Measurements from ENCODE around the gene PHF23. TPM values are rescaled to one million over a fixed set of nuclear protein-coding genes. Genes with fewer than 3 reads are reported as not detected.
"Not testable (repeated sequence)": the region's sequence is repeated elsewhere in the genome, so short reads cannot be mapped to it uniquely, and the experiment has no call there.

PHF23 gene
- total and polyA plus RNA-seq, 10 donors = 27.4 to 50.4 (median 37.7) TPM

DNA sequence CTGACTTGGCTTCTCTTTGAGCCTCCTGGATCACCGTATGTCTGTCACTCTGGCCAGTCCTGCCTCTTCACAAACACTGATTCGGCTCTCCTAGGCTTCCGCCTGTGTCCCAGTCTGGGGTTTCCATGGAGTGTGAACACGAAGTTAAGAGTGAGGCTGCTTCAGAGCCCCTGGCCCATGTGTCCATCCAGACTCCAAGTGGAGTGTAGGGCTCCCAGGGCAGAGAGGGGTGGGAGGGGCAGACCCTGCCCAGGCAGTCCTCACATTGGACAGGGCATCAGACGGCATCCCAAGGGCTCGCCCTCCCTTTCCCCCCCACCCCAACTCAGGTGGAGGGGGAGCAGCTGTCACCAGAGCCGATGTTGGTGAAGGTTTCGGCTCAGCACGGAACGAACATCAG lies 4.6 kb upstream of the PHF23 start:
- Histone ChIP-seq H3K27ac (peak overlapping the region in 7 of 8 donors; percentile 96 to 99 (median 99)), H3K4me1 (peaks cover 28 to 64% (median 49%) of the 10 kb centered on the region in 6 donors), H3K36me3 (peaks cover 0 to 62% (median 45%) of the 10 kb centered on the region in 6 donors), H3K4me3 (peak overlapping the region in 2 of 8 donors; percentile 98 to 99)
- peak in 2 of 3 donors; percentile 19 to 26 for TF ChIP-seq POLR2AphosphoS5 (IDR thresholded peaks at IDR 0.05)
- intact Hi-C loops (cut with DNase I; ENCODE audit: low total_unique reads); DNase-seq; H3K9me3 ChIP-seq; H3K27me3 ChIP-seq (replicated peaks in 1 of 7): not testable (repeated sequence)
- 83 to 92% (median 88%) methylated on average over 9 to 10 of the region's 10 CpGs for WGBS, 5 donors

DNA sequence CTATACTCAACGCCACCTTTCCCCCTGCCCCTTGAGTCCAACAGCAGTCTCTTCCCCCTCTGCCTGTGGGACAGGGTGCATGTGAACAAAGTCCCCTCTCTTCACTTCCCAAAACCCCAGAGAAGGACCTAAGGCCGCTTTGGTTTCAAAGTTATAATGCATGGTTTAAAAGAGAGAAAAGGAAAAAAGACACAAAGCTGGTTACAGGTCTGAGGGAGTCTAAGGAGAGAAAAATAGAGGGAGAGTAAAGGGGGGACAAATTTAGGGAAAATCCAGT lies 4.1 kb upstream of the PHF23 start:
- WGBS, 5 donors = 43 to 63% (median 52%) methylated on average over 2 of the region's 2 CpGs
- intact Hi-C loops (cut with DNase I; ENCODE audit: low total_unique reads) = no loop called here
- Histone ChIP-seq H3K27me3 (replicated peaks in 1 of 7) (no peaks in the 10 kb centered on the region), H3K36me3 (peaks cover 0 to 62% (median 45%) of the 10 kb centered on the region in 6 donors), H3K9me3 (no peaks in the 10 kb centered on the region), H3K4me3 (peak overlapping the region; percentile 69 to 99 (median 94)), H3K27ac (peak overlapping the region; percentile 85 to 99 (median 98)), H3K4me1 (peaks cover 25 to 60% (median 44%) of the 10 kb centered on the region in 6 donors)
- DNase-seq = no peak
- TF ChIP-seq, protein P1, sequence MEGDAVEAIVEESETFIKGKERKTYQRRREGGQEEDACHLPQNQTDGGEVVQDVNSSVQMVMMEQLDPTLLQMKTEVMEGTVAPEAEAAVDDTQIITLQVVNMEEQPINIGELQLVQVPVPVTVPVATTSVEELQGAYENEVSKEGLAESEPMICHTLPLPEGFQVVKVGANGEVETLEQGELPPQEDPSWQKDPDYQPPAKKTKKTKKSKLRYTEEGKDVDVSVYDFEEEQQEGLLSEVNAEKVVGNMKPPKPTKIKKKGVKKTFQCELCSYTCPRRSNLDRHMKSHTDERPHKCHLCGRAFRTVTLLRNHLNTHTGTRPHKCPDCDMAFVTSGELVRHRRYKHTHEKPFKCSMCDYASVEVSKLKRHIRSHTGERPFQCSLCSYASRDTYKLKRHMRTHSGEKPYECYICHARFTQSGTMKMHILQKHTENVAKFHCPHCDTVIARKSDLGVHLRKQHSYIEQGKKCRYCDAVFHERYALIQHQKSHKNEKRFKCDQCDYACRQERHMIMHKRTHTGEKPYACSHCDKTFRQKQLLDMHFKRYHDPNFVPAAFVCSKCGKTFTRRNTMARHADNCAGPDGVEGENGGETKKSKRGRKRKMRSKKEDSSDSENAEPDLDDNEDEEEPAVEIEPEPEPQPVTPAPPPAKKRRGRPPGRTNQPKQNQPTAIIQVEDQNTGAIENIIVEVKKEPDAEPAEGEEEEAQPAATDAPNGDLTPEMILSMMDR (IDR thresholded peaks at IDR 0.05 in 8 of 11, conservative IDR thresholded peaks at IDR 0.05 in 3 of 11) = no peak
- TF ChIP-seq POLR2A (IDR thresholded peaks at IDR 0.05) (no peak), POLR2AphosphoS5 (IDR thresholded peaks at IDR 0.05) (no peak)

DNA sequence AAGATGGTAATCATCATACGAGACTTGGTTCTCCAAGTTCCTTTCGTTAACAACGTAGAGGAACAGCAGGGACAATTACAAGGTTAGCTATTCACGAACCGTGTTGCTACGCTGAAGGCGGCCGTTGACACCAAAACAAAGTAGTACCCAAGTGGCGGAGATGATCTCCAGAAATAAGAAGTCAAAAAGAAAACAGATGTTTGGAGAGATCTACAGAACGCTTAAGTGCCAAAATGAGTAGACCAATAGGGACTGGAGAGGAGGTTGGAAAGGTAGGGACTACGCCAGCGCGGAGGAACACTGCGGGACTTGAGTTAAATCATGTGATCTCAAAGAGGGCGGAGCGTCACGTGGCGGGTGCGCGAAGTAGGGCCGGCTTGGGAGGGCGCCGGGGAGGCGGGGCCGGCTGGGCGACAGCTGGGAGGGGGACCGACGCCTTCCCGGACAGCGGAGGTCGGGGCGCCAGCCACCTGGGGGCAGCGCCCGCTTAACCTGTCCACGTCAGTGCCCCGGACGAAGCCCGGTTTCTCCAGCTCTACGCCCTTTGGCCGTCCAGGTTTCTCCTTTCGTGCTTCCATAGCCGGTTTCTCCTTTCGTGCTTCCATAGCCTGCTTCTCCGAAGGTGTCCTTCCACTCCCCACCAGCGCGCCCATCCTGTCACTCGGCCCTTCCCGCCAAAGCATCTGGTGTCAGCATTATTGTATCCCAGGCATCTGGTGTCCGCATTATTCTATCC lies 3.6 kb upstream of the PHF23 start:
- TF ChIP-seq POLR2AphosphoS5 (IDR thresholded peaks at IDR 0.05) = peak; percentile 96
- peak in 2 of 3 donors; percentile 15 to 81 for TF ChIP-seq POLR2A (IDR thresholded peaks at IDR 0.05)
- TF ChIP-seq, protein P1 (IDR thresholded peaks at IDR 0.05 in 8 of 11, conservative IDR thresholded peaks at IDR 0.05 in 3 of 11) = peak in 3 of 11 experiments; percentile 11 to 36 (median 27)
- peaks cover 25 to 55% (median 40%) of the 10 kb centered on the region in 6 donors for H3K4me1 ChIP-seq
- H3K27me3 ChIP-seq (replicated peaks in 1 of 7) = no peaks in the 10 kb centered on the region
- peaks cover 0 to 61% (median 45%) of the 10 kb centered on the region in 6 donors for H3K36me3 ChIP-seq
- peak overlapping the region; percentile 85 to 99 (median 98) for H3K27ac ChIP-seq
- 1 to 3% (median 2%) methylated on average over 43 to 49 of the region's 49 CpGs for WGBS, 5 donors
- intact Hi-C loops (cut with DNase I; ENCODE audit: low total_unique reads) = no loop called here
- H3K9me3 ChIP-seq = no peaks in the 10 kb centered on the region
- peak overlapping the region; percentile 69 to 99 (median 94) for H3K4me3 ChIP-seq
- peak; percentile 97 for DNase-seq

DNA sequence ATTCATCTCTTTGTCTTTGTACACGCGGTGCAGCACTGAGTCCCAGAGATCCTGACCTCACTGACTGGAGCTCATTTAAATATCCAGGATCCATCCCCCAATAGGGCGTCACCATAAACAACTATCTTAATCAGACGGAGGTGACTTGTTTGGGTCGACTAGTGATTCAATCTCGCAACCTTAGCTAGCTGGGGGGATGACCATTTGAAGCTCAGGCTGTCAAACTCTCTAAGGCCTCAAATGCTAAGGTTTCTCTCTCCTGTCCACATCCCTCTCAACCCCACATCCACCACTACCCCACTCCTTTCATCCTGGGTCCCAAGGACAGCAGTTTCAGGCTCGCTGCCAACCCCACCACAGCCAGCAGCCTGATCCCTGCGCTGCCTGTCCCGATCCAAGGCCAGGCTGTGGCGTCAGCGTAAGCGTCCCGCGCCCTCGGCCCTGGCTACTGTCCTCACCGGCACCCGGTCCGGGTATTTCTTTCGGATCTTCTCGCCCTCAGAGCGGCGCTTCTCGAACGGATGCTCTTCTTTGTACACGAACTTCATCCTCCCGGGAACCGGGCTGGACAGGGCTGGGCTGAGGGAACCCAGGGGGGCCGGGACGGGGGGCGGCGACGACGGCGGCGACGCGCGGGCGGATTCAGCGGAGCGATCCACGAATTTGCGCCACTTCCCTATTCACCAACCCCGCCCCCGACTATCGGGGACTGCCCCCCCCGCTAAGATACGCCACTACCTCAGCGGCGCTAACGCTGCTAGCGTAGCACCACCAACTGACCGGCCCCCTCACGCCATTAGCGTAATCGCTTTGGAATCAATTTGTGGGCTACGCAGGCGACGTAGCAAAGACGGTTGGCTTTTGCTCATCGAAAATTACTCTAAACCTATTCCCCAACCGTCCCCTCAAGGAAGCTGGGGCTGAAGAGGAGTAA lies 2.8 kb upstream of the PHF23 start, which contains the start of gene GABARAP:
TSS of gene GABARAP (minus strand) at position 667 of the 934 bp plus-strand sequence. CDS start at position 548, 119 bp downstream.
- 0% methylated on average over 37 to 62 of the region's 62 CpGs for WGBS, 5 donors
- Histone ChIP-seq H3K27me3 (replicated peaks in 1 of 7) (no peaks in the 10 kb centered on the region), H3K9me3 (no peaks in the 10 kb centered on the region), H3K36me3 (peaks cover 0 to 57% (median 45%) of the 10 kb centered on the region in 6 donors), H3K27ac (peak within 1 kb of the TSS; percentile 85 to 99 (median 98)), H3K4me1 (peaks cover 28 to 55% (median 44%) of the 10 kb centered on the region in 6 donors), H3K4me3 (peak within 1 kb of the TSS; percentile 69 to 99 (median 94))
- TF ChIP-seq, protein P1 (IDR thresholded peaks at IDR 0.05 in 8 of 11, conservative IDR thresholded peaks at IDR 0.05 in 3 of 11) = no peak
- TF ChIP-seq POLR2A (IDR thresholded peaks at IDR 0.05) = peak in 2 of 3 donors; percentile 12 to 14
- peak; percentile 75 to 90 (median 77) for TF ChIP-seq POLR2AphosphoS5 (IDR thresholded peaks at IDR 0.05)
- intact Hi-C loops (cut with DNase I; ENCODE audit: low total_unique reads) = no loop called here
- peak; percentile 98 for DNase-seq
